ENCODE data around the gene TFPI. TPM values are rescaled to one million over a fixed set of nuclear protein-coding genes. Genes with fewer than 3 reads are reported as not detected.

TFPI gene
- total and polyA plus RNA-seq, 2 experiments from 2014 or later: 79.9 to 122 TPM

DNA sequence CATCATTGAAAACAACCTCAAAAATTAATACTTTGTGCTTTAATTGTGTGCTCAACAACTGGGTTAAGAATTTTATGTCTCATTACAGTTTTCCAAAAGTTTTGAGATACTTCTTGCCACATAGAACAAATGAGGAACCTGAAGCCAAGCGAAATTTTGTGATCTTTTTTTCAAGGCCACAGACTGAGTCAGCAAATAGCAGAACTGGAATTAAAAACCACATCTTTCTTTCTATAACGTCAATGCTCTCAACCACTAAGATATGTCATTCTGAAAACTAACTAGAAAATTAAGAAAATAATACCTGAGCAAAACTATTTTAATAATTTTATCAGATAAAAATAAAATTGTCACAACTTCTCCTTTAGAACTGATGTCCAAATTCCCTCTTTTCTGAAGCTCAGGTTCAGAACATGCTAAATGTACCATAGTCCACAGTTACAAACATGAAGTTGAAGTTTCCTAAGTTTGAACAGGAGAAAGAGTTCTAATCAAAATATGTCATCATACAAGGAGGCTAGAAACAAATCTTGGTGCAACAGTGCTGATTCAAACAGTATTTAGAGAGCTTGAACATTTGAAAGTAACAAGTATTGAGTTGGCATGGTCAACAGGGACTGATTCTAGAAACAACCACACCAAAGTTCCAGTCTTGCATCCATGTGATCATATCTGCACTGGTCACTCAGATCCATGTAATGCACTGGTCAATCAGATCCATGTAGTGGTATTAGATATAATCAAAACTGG, 78.6 kb downstream of the TFPI start:
- Histone ChIP-seq H3K27me3 (no peaks in the 10 kb centered on the region), H4K20me1 (ENCODE audit: insufficient read depth, poor library complexity, severe bottlenecking) (no peaks in the 10 kb centered on the region), H3K9me3 (ENCODE audit: low read depth) (no peaks in the 10 kb centered on the region), H2AFZ (no peak overlapping the region), H3K27ac (no peak overlapping the region), H3K9me2 (replicated peaks; ENCODE audit: insufficient read depth) (no peaks in the 10 kb centered on the region), H3K4me1 (ENCODE audit: insufficient read depth) (no peaks in the 10 kb centered on the region), H3K4me3 (no peak overlapping the region), H3K36me3 (replicated peaks; ENCODE audit: insufficient read depth, low read depth) (no peaks in the 10 kb centered on the region), H3K79me2 (no peaks in the 10 kb centered on the region), H3K4me2 (no peak overlapping the region)
- DNase-seq (ENCODE audit: low spot score): no peak
- TF ChIP-seq, protein P1, sequence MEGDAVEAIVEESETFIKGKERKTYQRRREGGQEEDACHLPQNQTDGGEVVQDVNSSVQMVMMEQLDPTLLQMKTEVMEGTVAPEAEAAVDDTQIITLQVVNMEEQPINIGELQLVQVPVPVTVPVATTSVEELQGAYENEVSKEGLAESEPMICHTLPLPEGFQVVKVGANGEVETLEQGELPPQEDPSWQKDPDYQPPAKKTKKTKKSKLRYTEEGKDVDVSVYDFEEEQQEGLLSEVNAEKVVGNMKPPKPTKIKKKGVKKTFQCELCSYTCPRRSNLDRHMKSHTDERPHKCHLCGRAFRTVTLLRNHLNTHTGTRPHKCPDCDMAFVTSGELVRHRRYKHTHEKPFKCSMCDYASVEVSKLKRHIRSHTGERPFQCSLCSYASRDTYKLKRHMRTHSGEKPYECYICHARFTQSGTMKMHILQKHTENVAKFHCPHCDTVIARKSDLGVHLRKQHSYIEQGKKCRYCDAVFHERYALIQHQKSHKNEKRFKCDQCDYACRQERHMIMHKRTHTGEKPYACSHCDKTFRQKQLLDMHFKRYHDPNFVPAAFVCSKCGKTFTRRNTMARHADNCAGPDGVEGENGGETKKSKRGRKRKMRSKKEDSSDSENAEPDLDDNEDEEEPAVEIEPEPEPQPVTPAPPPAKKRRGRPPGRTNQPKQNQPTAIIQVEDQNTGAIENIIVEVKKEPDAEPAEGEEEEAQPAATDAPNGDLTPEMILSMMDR (IDR thresholded peaks at IDR 0.05; ENCODE audit: poor library complexity): no peak
- TF ChIP-seq EZH2phosphoT487 (IDR thresholded peaks at IDR 0.05; ENCODE audit: low read depth, severe bottlenecking, unreplicated experiment): no peak
- no peak for TF ChIP-seq EZH2 (IDR thresholded peaks at IDR 0.05; ENCODE audit: borderline replicate concordance)
- WGBS (ENCODE audit: low lambda C conversion rate, missing lambda C conversion rate): 86% methylated on average over 2 of the region's 2 CpGs

DNA sequence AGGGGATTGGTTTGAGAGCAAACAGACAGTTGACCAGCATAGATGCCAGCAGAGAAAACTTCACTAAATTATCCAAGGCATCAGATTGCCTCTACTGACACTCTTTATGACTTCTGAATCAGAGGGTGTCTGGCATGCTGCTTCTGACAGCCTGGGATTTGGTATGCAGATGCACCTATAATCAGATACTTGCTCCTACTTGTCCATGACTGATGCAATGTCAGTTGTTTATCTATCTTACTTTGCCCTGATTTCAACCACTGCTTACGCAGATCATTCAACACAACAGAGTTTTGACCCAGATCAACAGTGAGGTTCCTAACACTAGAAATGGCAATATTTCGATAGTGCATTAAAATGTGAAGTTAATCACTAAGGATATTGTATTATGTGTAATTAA, 83.5 kb downstream of the TFPI start:
- TF ChIP-seq EZH2phosphoT487 (IDR thresholded peaks at IDR 0.05; ENCODE audit: low read depth, severe bottlenecking, unreplicated experiment) (no peak), EZH2 (IDR thresholded peaks at IDR 0.05; ENCODE audit: borderline replicate concordance) (no peak)
- TF ChIP-seq, protein P1 (IDR thresholded peaks at IDR 0.05; ENCODE audit: poor library complexity): no peak
- Histone ChIP-seq H3K79me2 (no peaks in the 10 kb centered on the region), H3K4me2 (no peak overlapping the region), H3K27me3 (no peaks in the 10 kb centered on the region), H3K4me1 (ENCODE audit: insufficient read depth) (no peaks in the 10 kb centered on the region), H3K4me3 (no peak overlapping the region), H2AFZ (no peak overlapping the region), H3K9me2 (replicated peaks; ENCODE audit: insufficient read depth) (no peaks in the 10 kb centered on the region), H3K36me3 (replicated peaks; ENCODE audit: insufficient read depth, low read depth) (no peaks in the 10 kb centered on the region), H4K20me1 (ENCODE audit: insufficient read depth, poor library complexity, severe bottlenecking) (no peaks in the 10 kb centered on the region), H3K9me3 (ENCODE audit: low read depth) (no peaks in the 10 kb centered on the region), H3K27ac (no peak overlapping the region)
- 97% methylated on average over 2 of the region's 2 CpGs for WGBS (ENCODE audit: low lambda C conversion rate, missing lambda C conversion rate)
- no peak for DNase-seq (ENCODE audit: low spot score)

DNA sequence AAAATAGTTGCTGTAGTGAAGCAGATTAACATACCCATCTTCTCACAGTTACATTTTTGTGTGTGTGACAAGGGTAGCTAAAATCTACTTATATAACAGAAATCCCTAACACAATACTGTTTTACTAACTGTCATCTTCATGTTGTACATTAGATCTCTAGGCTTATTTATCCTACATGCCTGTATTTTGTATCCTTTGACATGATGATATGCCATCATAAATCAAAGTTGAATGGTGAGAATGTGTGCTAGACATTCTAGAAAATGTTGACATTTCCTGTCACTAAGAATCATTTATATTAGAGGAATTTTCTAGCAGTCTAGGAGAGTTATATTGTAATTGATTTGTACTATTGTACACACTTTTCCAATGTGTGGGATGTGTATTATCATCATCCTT, 84.7 kb downstream of the TFPI start:
- no peak overlapping the region for H3K27ac ChIP-seq
- no peaks in the 10 kb centered on the region for H3K9me3 ChIP-seq (ENCODE audit: low read depth)
- no peak overlapping the region for H3K4me2 ChIP-seq
- TF ChIP-seq EZH2phosphoT487 (IDR thresholded peaks at IDR 0.05; ENCODE audit: low read depth, severe bottlenecking, unreplicated experiment) (no peak), EZH2 (IDR thresholded peaks at IDR 0.05; ENCODE audit: borderline replicate concordance) (no peak)
- TF ChIP-seq, protein P1 (IDR thresholded peaks at IDR 0.05; ENCODE audit: poor library complexity): no peak
- no peak overlapping the region for H3K4me3 ChIP-seq
- no peaks in the 10 kb centered on the region for H3K79me2 ChIP-seq
- no peaks in the 10 kb centered on the region for H3K9me2 ChIP-seq (replicated peaks; ENCODE audit: insufficient read depth)
- no peaks in the 10 kb centered on the region for H4K20me1 ChIP-seq (ENCODE audit: insufficient read depth, poor library complexity, severe bottlenecking)
- H3K27me3 ChIP-seq: no peaks in the 10 kb centered on the region
- H2AFZ ChIP-seq: no peak overlapping the region
- H3K4me1 ChIP-seq (ENCODE audit: insufficient read depth): no peaks in the 10 kb centered on the region
- DNase-seq (ENCODE audit: low spot score): no peak
- no peaks in the 10 kb centered on the region for H3K36me3 ChIP-seq (replicated peaks; ENCODE audit: insufficient read depth, low read depth)

Measured in hepatocyte (in vitro differentiated cells).